GM18520 (cell line): ENCODE results near the gene LPIN2.
A peak's percentile ranks its signal among the peaks of the same experiment; 100 is the strongest.
"Not testable (repeated sequence)": the region's sequence is repeated elsewhere in the genome, so short reads cannot be mapped to it uniquely, and the experiment has no call there.

ENCODE experiments used
- ATAC-seq: cut with Tn5 transposase; IDR thresholded peaks from one replicate; pipeline ENCODE4 v1.9.1; 2021; ENCODE audit not compliant: unreplicated experiment

Gene LPIN2

DNA sequence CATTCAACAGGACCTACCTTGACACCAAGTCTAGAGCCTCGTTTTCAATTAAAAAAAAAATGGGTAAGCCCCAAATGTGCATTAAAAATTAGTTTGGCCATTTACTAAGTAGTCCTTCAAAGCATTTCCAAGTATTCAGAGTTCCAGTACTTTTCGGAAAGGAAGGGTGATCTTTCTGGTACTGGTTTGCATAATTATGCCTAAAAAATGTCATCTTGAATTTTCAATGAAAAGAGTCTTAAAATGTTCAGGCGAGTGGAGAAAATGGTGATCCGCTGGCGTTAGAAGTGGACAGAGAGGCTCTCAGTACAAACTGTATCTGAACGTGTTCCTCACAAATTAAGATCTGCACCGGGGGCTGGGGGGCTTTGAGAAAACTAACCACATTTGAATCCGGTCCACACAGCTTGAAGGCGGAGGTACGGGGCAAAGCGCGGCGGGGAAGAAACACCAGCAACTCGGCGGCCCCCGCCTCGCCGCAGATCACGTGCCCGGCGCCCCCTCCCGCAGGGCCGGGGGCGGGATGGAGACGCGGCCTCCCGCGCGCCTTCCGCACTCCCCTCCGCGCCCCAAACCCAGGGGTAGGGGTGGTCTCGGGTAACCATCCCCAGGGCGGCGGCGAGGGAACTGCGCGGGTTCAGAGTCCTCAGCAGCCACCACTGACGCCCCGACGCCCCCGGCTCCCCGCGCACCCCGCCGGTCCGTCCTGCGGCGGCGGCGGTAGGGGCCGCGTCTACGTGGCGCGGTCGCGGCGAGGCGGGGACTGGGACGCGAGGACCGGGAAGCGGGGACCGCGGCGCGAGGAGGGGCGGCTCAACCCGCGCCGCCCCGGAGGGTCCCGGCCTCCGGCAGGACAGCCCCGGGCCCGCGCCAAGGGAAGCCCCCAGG lies 564 bp downstream of the LPIN2 start:
- ATAC-seq = no peak

DNA sequence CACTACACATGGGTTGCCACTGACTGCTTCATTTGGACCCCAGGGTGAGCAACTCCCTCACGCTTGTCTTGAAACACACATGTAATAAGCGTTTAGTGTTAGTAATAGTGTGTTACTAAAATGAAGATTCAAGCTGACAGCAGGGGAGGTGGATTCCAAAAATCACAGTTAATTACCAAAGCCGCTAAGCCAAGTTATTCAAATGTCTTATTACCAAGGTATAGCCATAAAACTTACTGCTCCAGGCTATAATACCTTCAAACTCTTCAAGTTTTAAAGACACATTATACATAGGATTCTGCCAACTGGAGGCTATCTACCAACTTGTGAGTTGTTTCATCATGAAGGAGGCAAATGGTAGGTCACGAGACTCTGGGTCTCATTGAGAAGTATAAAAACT lies 2.9 kb downstream of the LPIN2 start:
- ATAC-seq = no peak

DNA sequence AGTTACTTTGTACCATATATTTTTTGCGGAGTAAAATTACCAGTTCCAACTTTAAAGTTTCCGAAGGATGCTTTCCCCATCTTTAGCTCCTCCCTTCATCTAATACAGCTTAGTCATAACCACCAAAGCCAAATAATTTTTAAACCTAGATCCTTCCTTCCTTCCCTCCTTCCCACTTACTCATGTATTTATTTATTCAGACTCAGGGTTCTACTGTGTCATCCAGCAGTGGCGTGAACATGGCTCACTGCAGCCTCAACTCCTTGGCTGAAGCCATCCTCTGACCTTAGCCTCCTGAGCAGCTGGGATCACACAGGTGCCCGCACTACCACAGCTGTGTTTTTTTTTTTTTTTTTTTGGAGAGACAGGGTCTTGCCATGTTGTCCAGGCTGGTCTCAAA lies 4.4 kb downstream of the LPIN2 start:
- no peak for ATAC-seq

DNA sequence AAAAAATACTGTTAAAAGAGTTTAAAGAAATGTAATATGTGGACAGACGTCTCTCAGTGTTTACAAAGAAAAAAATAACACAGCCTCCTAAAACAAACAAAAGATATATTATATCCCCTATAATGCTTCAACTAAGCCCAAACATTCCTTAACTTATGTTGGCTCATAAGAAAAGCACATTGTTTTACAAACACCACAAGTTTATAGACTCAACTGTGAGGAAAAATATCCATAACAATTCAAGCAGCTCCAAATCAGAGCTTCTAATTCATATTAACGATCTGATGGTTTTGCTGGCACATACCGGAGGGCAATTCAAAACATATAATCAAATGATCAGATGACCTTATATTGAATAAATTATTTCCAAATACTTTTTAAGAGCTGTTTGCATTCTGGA lies 5.5 kb downstream of the LPIN2 start:
- ATAC-seq = no peak

GRCh38 chr18:3005462-3005861 lies 7.5 kb downstream of the LPIN2 start:
- no peak for ATAC-seq

DNA sequence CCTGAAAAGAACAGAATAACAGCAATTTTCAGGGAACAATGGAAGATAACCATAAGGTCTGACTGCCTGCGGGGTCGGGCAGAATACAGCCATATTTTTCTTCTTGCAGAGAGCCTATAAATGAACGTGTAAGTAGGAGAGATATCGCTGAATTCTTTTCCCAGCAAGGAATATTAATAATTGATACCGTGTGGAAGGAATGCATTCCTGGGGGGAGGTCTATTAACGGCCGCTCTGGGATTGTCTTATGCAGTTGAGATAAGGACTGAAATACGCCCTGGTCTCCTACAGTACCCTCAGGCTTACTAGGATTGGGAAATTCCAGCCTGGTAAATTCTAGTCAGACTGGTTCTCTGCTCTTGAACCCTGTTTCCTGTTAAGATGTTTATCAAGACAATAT lies 9.2 kb downstream of the LPIN2 start:
- not testable (repeated sequence) for ATAC-seq

GRCh38 chr18:3002732-3003131 lies 10.2 kb downstream of the LPIN2 start:
- no peak for ATAC-seq

GRCh38 chr18:2998644-2999043 lies 14.3 kb downstream of the LPIN2 start:
- ATAC-seq = no peak

DNA sequence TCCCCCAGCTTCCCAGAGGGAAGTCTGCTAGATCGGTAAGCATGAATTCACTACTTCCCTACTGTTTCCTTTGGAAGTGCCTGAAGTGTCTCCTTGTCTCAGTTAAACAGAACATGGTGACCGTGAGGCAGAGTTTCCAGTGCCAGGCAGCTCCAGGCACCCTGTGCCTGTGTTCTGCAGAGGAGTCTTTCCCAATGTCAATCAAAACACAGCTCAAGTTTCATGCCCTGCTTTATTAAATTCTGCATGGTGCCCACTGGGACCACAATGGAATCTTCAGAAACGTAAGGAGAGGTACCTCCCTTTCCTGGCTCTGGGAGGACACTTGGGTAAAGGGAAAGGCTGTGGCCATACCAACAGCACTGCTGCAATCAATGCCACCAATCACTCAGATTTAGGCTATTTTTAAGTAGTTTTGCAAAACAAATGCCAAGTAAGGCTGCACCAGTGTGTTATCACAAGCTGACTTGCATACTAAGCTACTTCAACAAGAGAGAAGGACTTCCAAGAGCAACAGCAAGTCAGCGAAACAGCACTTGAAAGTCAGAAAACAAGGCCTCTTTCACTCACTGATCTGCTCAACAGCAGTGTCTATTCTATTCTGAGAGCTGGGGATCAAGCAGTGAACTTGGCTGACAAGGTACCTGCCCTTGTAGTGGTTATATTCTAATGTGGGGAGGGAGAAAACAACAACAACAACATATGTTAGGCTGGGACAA lies 14.9 kb downstream of the LPIN2 start:
- ATAC-seq = no peak

DNA sequence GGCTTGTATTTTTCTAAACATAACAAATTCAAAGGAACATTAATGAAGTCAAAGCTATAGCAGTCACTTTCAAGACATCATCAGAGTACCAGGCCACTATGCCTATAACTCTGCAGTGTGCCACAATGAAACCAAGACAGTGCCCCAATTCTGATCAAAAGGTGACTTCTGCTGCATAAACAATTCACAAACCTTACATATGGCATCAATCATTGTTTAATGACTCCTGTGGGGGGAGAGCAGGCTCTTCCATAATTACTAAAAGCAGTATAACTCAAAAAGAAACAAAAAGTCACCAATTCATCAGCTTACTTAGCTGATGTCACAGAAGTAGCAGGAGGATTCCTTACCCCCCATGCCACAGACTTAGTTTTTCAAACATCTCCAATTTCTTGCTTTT lies 15.5 kb downstream of the LPIN2 start:
- ATAC-seq = no peak

- ATAC-seq = peak; percentile 63
These were observed 18.1 kb downstream of the LPIN2 start for GRCh38 chr18:2994603-2995432.

DNA sequence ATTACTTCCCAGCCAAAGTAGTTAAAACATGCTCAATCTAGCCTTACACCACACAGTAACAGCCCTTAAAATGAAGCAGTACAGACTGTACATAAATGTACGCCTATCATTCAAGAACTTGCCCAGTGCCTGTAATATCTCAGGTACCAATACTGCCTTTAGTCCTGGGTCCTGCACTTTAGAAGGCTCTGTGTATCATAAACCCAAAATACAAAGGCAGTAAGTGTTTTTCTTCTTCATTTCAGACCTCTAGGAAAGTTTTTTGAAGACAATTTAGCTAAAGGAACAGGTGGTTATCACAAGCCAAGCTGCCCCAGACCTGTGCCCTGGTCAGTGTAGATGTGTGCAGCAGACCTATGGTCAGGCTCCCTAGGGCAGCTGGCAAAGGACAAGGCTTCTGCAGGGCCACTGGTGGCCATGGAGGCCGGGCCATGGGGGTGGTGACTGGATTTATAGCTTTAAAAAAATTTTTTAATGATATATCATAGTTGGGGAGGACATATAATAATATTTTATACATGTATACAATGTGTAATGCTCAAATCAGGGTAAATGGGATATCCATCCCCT lies 18.8 kb downstream of the LPIN2 start:
- no peak for ATAC-seq

DNA sequence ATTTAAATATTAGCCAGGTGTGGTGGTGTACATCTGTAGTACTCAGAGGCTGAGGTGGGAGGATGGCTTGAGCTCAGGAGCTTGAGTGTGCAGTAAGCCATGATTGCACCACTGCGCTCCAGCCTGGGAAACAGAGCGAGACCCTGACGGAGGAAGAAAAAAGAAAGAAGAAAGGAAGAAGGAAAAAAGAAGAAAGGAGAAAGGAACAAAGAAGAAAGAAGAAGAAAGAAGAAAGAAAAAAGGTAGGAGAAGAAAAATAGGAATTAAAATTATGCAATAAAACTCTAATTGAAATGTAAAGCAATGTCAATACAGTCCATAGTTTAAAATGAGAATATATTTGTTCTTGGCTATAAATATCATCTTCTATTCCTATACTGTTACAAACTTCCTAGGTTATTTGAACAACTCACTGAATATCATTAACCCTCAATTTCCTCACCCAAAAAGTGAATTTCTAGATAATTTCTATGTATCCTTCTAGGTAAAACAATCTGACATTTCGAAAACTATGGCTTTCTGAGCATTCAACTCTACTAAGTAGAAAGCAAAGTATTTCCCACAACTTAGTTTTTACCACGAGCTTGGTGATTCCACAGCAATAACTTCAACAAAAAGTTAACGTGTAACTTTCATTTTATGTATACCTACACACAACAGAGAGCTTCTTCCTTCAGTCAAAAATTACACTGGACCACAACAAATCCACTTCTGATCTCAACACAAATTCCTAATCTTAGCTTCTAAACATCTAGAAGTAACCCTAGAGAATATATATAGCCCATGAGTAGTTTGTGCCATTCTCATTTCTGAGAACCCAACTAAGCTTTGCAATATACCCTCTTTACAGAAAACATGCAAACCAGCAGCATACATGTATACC lies 19.7 kb downstream of the LPIN2 start:
- no peak for ATAC-seq

GRCh38 chr18:2990956-2991640 lies 21.8 kb downstream of the LPIN2 start:
- ATAC-seq = no peak

- no peak for ATAC-seq
These were observed 24.8 kb downstream of the LPIN2 start for GRCh38 chr18:2987876-2988790.

DNA sequence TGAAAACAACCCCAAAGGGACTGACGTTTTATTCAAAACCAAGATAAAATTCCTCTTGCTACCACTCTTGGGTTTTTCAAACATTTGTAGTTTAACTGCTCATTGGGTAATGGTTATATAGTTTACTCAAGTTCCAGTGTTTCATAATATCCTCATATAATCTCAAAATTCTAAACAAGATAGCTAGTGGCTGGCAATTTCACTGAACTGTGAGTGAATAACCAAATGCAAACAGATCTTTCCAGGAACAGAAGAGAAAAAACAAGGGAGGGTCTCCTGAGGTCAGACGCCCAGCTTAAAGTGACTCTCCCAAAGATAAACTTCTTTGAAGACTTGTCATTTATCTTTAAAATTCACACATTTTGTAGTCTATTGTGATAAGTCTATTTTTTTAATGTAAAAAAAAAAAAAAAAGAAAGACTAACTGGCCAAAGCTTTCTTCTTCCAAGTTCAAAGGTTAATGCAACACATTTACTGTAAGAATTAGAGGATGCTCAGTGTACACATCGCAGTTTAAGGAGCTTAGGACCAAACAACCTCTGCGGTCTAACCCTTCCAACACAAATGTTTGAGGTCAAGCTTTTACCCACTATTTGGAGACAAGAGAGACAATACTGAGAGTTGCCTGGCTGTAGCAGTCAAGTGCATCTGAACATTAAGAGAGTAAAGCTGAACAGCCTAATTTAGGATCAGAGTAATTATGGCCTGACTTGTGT lies 26.6 kb downstream of the LPIN2 start:
- no peak for ATAC-seq

DNA sequence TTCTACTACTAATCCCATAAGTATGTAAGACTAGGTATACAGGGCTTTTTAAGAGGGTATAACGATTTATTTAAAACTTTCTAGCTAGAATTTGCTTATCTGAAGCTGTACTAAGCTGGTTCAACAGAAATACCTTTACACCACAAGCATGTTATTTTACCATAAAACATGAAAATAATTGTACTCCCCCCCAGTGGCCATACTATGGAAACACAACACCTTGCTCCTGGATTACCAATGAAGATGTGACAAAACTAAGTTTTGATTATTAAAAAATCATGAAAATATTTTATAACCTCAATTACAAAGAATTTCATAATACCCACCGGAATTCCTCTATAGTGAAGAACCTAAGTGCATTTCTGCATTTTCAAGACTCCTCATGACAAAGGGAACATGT lies 27.3 kb downstream of the LPIN2 start:
- ATAC-seq = no peak

- no peak for ATAC-seq
These were observed 28.2 kb downstream of the LPIN2 start for GRCh38 chr18:2984703-2985261.
